HPDE6-E6E7 (cell line): ENCODE data around the gene ZNF22.

ENCODE experiments used
- DNase-seq: peaks from one replicate; pipeline ENCODE4 v3.0.0; 2011; ENCODE audit warnings: missing footprints; ENCODE audit errors: extremely low spot score

Gene ZNF22

DNA sequence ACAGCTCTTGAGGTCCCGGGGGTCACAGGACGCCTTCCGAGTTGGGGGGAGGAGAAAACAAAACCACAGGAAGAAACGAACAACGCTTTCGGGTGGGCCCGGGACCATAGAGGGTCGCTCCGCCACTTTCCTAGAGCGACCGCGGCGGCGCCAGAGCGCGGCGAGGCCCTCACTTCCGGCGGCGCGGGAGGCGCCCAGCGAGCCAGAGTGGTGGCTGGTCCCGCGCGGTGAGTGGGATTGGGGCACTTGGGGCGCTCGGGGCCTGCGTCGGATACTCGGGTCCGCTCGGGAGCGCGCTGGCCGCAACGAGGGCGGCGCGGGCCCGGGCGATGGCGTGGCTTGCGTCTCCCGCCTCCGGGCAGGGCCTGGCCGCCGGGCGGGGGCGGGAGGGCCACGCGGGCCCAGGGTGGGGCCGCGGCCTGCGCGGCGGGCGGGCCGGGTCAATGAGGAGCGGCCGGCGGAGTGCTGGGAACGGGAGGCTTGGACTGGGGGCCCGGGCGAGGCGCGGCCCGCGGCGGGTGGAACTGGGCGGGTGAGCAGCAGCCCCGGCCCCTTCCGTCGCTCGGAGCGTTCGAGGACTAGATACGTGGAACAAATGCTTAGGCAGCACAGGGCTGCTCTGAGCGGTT, at the start of gene ZNF22:
TSS of gene ZNF22 (plus strand) at position 172 of the 629 bp plus-strand sequence. CDS start 2,446 bp downstream, outside the sequence.
- DNase-seq, result no peak

DNA sequence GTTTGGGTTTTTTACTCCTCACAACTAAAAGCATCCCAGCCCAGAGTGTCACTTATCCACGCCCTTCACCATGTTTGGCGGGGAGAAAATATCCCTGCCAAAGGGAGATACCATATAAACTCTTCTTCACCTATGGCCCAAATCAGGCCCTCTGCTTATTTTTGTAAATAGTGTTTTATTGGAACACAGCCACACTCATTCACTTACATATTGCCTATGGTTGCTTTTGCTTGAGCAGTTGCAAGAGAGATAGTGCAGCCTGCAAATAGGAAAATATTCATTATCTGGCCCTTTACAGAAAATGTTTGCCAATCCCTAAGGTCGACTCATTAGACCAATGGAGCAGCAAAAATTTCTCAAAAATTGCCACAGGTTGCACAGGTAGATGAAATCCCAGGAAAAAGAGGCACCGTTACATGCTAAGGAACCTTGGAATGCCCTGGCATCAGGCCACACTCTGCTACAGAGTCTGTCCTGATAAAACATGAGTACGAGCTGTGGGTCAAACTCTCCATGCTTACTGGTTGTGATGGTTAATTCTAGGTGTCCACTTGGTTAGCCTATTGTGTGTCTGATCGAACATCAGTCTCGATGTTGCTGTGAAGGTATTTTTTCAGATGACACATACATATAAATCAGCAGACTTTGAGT, 49.0 kb upstream of the ZNF22 start:
- DNase-seq, result no peak

DNA sequence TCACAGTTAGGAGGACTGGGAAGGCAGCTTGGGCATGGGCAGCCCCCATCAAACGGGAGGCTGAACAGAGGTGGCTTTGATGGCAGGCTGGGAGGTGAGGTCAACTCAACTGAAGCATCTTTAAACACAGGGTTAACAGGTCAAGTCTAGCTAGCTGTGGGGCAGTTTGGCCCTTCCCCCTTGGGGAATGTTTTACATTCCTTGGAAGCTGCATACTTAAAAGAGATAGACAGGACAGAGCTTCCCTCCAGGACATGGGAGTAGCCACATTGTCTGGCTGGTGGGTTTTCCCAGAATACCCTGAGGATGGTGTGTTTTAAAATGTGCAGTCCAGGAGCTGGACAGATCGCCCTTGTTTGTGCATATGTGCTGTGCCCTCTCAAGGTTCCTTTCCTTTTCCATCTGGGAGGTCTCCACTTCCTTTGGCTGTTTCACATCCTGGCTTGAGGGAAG, 47.9 kb upstream of the ZNF22 start:
- DNase-seq, result no peak

DNA sequence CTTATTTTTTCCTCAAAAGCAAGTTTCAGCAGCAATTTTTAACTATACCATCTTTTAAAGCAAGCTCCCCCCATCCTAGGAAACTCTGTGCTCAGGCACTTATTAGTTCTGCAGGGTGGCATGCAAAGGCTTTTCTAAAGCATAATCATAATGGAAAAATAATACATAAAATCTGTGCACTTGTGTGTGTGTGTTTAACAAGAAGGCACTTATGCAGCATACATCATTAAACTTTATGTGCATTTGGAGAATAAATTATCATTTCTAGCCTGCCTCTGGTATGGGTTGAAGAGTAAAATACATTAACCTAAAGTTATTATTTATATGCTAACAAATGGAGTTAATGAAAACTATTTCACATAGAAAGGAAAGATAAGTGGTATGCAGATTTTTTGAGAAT, 46.7 kb upstream of the ZNF22 start:
- DNase-seq, result no peak

DNA sequence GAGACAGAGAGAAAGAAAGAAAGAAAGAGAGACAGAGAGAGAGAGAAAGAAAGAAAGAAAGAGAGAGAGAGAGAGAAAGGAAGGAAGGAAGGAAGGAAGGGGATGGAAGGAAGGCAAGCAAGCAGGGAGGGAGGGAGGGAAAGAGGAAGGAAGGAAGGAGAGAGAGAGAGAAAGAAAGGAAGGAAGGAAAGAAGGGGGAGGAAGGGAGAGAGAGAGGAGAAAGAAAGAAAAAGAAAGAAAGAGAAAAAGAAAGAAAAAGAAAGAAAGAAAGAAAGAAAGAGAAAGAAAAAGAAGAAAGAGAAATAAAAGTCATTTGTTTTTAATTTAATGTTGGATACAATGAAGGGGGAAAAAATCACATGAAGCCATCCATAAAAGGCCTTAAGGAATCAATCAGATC, 45.8 kb upstream of the ZNF22 start:
- no peak for DNase-seq

DNA sequence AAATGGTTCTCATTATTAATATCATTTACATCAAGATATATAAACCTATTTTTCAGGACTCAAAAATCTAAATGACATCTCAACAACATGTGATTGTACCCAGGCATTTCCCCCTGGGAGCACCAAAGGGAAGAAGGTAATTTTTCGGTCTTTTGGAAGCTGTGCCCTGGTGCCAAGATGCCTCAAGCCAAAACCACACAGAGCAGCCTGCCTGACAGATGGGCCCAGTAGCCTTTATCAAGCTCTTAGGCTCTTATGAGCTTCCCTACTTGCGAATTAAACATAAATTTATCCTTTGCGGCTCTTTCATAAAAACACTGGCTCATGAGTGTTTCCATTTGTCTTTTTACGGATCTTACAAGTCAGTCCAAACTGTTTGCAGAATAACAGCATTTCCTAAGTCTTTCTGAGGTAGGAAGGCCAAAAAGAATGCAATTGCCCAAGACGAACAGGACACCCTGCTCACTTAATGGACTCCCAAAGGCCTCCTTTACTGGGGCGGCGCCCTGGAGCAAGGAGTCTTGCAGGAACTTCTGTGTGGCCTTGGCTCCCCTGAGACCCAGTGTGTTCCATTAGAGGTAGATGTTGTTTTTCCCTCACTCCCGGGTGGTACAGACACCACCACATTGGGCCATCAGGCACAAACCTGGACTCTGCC, 45.2 kb upstream of the ZNF22 start:
- DNase-seq, result no peak

DNA sequence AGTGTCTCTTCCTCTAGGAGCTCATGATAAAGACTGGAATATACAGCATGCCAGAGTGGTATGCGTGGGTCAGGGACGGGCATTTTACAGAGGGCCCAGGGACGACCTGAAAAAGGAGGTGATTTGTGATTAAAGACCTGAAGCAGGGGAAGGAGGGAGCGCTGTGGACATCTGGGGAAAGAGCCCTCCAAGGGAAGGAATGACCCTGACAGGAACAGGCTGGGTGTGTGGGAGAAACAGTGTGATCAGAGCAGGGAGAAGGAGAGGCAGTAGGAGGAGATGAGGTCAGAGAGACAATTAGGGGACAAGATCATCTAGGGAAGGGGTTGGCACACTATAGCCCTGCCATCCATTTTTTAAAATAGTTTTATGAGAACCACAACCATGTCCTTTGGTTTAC, 44.5 kb upstream of the ZNF22 start:
- DNase-seq, result no peak

DNA sequence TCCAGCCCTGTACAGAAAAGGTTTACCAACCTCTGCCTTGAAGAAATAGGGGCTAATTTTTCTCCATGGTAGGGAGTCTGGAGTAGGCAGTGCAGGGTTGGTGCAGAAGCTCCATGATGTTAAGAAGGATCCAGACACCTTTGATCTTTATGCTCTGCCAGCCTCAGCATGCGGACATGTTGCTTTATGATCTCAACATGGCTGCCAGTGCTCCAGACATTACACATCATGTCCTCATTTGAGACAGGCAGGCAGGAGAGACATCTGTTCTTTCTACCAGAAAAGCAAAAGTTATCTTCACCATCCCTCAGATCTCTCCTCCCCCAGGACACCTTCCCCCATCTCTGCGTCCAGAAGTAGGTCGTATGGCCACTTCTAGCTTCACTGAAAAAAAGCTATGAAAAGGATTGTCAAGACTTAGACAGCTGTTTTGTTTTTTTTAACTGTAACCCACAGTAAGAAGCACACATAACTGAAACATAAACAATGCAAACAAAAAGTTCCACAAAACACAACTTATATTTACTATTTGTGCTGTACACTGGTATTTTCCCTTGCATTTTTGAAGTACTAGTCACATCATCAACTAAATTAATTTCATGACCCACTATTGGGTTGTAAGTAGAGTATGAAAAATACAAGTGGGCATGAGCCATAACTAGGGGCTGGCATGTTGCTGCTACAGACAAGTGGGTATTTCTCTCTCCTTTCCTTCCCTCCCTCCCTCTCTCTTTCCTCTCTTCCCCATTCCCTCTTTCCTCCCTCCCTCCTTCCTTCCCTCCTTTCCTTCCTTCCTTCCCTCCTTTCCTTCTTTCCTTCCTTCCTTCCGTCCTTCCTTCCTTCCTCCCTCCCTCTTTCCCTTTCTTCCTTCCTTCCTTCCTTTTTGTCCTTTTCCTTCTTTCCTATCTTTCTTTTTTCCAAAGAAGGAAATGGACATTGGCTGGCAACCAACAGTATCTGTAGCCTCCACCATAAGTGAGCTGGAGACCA, 43.7 kb upstream of the ZNF22 start:
- no peak for DNase-seq

DNA sequence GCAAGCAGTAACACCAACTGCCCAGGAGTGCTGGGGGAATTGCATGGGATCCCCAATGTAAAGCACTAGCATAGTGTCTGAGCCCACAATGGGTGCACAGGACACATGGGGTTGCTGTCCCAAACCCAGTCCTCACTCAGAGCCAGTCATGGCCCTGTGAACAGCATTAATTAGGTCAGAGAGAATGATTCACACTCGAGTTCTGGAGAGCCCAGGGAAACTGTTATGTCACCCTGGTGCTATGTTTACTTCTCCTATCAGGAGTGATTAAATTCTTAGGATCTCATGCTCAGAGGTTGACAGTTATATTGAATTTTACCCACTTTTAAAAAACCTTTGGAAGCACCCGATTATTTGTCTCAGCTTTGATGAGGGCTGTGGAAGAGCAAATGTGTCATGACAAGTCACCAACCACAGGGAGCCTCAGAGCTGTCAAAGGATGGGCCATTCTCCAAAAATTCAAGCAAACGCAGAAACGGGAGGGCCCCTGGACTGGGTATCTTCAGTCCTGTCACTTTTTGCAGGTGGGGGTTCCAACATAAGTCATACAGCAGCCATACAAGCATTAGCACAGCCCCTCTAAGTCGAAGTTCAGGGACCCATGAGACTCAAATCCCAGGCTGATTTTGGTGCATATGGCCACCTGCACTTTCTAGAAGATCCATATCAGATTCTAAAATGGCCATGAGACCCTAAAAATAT, 42.4 kb upstream of the ZNF22 start:
- DNase-seq, result no peak

DNA sequence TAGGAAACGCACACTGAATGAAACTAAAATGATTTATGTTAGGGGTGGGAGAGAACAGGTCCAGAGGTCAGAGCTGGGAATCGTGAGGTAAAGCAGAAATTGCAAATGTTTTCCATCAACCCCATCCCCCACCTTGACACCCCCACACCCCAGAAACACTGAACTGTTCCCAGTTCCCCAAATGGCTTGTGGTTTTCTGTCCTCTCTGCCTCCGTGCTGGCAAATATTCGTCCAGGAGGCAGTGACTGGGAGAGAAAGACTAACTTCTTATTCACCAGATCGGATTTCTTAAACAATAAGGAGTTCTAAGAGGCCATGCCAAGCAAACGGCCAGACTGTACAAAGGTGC, 41.9 kb upstream of the ZNF22 start:
- no peak for DNase-seq

DNA sequence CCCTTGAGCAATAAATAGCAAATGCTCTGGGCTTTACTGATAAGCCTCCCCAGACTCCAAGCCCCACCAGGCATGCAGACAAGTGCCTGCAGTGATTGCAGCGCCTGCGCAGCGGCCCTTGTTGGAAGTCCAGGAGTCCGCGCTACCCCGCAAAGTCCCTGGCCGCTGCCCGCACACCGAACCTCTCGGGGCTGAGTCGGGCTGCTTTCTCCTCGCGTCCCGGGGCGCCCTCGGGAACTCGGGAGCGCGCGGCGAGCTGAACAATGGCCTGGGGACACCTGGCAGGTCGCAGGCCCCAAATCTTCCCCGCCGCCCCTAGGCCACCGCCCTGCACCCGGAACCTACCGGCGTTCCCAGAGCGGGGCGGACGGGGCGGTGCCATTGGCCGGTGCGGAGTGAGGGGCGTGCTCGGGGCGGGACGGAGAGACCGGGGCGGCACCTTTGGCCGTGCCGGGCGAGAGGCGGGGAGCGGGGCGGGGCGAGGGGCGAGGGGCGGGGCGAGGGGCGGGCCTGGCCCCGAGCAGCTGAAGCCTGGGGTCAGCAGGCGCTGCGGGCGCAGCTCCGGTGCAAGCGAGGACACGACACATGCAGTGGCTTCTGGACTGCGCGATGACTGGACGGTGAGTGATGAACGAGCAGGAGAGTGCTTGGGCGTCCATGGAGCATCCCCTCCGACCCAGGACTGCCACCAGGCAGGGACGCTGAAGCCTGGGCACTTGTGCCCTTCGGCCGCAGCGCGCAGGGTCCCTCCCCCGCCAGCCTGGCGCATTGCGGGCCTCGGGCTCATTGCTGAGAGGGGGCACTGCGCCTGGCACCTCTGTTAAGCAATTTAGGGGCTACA, 41.3 kb upstream of the ZNF22 start, which contains the start of gene RASSF4:
TSS of gene RASSF4 (plus strand) at position 556 of the 841 bp plus-strand sequence. CDS start 10,401 bp downstream, outside the sequence.
- DNase-seq, result peak; percentile 92

DNA sequence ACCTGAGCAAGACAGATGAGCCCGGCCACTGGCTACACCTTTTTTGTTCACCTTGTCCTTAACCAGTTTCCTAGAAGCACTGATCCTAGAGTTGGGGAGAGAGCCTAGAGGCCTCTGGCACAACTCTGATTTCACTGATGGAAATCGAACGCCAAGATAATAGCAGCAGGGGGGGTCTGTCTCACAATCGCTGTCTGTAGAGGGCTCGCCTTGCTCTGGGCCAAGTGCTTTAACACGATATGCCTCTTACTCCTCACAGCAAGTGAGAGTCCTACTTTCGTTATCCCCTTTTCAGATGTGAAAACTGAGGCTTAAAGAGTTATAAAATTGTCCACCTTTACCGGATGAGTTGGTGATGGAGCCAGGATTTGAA, 40.6 kb upstream of the ZNF22 start:
- no peak for DNase-seq

DNA sequence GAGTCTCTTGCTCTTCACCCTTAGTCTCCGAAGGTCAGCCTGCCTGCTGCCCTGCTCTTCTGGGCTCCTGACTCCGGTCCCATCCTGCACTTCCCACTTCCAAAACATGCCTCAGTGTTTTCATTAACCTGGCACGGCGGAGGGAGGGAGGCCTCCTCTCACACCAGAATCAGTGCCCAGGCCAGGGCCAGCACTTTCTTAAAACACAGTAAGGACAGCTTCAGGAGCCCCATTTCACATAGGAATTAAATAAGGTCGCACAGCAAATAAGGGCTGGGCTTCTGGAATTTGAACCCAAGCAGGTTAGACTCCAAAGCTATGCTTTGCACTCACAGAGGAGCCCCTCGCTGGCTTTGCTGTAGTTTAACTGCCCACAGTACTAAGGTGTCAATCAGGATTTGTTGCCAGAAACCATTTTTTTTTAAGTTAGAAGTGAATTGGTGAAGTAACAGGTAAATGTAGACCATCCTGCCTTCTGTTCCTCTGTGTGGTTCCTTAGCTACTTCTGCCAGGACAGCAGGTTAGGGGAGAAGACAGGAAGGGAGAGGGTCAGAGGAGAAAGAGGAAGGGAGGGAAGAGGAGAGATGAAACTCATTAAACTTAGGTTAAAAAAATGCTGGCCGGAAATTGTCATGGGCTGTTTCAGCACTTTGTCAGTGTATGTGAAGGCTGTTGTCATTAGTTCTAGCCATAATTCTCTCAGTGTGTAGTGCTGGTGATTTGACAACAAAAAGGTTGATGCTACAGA, 40.1 kb upstream of the ZNF22 start:
- DNase-seq, result no peak

DNA sequence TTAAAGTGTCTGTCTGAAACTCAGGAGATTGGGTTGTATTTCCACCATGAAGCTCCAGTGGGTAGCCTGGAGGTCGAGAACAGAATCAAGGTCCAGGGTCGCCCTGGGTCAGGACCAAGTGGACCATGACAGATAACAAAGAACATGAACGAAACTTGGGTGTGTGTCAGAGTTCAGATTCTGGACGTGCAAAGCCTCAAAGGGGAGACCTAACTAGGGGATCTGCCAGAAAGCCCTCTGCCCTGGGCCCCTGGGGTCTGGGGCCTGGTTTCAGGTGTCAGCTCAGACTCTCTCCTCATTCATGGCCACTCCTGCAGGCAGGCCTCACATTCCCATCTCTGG, 39.5 kb upstream of the ZNF22 start:
- no peak for DNase-seq

DNA sequence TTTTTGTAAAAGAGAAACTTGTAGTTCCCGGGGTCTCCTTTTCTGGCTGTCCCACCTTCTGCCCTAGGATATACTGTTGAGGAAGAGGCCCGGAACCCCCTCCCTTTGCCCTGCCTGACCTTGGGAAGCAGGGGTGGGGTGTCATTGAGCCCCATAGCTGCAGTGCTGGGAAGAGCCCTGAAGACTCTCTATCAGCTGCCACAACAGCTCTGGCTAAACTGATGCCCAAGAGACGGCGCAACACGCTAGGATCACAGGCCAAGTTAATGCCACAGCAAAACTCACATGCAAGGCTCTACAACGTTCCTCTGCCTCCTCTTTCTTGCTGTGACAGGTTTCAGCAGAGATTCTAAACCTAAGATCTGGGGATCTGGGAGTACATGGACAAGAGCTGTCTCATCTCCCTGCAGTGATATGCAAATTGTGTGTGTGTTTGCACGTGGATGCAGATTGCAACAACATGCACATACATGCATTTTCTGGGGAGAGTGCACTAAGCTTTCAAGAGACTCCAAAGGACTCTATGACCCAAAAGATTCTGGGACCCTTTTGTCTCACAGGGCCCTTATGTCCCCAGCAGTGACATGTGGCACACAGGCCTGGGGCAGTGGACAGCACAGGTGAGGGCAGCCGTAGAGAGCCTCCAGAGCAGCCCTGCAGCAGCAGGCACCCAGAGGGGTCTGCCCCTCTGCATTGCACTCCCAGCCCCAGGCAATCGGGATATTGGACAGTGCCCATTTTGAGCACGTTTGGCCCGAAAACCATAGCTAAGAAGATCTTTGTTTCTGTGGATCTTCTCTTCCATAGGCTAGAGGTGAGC, 38.6 kb upstream of the ZNF22 start:
- no peak for DNase-seq

DNA sequence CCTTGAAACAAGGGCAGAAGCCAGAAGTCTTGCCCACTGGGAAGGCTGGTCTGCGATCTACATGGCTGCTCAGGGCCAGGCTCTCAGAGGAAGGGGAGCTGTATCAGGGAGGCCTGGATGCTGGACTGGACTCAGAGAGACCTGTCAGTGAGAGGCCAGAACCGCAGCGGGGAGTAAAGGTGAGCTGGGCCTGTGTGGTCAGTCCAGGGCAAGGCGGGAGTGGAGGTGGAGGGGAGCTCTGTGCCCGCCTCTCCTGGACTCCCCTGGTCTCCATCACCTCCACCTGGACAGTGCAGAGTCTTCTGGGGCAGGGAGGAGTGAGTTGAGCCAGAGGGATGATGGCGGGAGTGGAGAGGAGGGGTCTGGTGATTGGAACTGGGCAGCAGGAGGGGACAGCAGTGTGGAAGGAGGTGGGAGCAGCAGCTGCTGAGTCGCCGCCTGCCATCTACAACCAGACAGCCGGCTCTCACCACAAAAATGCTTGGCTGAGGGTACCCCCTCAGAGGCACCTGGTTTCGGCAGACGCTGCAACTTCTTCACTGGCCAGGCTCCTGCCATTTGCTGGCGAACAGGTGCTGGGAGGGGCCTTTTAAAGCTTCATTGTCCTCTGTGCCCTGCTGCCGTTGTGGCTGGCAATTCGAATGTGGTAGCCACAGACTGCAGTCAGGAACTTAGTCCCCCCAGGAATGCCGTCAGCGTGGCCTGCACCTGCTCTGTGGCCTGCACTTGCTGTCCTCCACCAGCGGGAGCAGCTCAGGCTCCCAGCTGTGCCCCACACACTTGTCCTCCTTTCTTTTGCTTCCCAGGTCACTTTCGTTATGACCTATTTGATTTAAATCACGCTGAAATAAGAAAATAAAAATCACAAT, 37.6 kb upstream of the ZNF22 start:
- no peak for DNase-seq

DNA sequence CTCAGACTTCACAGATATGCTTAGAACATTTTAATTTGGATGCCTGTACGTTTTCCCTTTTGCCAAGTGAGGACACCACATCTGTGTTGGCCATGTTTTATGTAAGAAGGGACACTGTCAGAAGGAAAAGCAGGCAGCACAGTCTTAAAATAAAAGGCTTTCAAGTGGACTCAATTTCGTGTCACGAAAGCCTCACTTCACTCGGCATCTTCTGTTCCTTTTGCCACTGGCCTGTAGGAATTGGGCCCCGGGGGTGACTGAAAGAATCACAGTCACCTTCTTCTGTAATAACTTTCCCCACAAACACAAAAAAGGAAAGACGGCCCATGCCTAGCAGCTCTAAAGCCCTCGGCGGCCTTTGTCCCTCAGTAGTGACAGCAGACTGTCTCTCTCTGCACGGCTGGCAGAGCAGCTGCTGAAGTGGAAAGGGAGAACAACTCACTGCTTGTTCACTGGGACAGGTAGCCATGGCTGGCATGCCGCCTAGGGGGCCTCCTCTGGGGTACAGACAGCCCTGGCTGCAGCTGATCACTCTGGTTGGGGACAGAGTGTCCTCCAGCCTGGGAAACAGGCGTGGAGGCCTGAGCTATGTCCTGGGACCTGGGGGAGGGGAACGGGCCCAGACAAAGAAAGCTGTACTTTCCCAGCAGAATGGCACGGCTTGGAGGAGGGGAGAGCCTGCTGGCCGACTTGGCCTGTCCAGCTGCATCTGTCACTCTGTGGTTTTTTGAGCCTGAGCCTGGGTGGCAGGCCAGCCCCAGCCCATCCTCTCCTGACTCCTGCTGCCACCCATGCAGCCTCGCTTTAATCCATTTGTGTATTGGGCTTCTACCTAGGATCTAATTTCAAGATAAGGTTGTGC, 36.7 kb upstream of the ZNF22 start:
- no peak for DNase-seq
